Dermis blood vessel endothelial cell (primary cell): ENCODE data around the gene VIPR1. TPM values are rescaled to one million over a fixed set of nuclear protein-coding genes. Genes with fewer than 3 reads are reported as not detected.

Experiments
- DNase-seq: peaks from one replicate; pipeline ENCODE4 v3.0.0; 2010
- total RNA-seq: library from RNA; depleted of rRNA; stranded (reverse); fragments of >200 nt; gene quantifications from 2 replicates; pipeline ENCODE4 v1.2.3, GENCODE V29; 2014

Gene VIPR1
- total RNA-seq, 1 donor from 2014 or later: 0.85 TPM

DNA sequence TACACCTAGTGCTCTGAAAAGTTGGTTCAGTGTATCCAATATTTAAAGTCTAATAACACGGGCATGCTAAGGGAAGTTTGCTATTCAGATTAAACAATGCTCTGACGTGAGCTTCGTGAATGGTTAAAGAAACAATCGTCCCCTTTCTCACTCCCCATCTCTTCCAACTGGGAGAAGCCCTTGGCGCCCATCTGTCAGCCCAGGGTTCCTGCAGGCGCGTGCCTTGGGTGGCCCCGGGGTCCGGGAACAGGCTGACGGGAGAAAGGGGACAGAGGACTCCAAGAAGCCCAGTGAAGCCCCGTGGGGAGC is 78.9 kb downstream of the VIPR1 start:
- peak; percentile 43 for DNase-seq

DNA sequence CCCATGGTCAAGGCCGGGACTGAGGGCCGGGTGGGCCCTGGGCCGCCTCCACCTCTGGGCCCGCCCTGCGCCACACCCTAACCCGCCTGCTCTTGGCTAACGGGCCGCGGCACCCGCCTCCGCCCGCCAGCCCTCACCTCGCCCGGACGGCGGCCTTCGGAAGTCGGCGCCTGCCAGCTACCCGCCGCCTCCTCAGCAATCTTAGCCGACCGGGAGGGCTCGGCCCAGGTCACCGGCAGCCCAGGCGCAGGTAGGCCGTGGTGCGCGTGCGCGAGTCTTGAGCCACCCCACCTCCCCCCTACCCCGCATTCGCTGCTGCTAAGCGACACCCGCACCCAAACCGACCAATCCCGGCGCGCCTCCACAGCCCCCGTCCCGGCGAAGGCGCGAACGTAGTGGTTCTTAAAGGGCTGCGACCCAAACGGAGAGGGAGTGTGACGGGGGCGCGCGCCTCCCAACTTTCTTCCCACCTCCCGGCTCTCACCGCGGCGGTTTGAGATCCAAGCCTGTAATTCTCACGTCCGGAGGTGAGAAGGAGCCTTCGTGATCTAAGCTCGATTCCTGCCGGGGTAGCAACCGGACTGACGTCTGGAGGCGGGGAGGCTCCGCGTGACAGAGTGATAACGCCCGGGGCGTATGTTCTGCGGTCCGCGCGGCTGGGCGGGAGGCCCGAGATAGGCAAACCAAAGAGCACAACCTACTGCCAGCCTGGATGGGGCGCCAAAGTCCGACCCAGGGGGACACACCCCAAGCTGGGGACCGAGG is 79.4 kb downstream of the VIPR1 start, which contains the start of gene SEC22C:
TSS of gene SEC22C (minus strand) at position 259 of the 765 bp plus-strand sequence. CDS start 12,921 bp downstream, outside the sequence.
- DNase-seq: peak; percentile 96

- no peak for DNase-seq
Measured at GRCh38 chr3:42582474-42583070, 80.1 kb downstream of the VIPR1 start.

Other genes starting within 250 kb of the VIPR1 start
- not detected in 2 replicates for gene CCK, start 236.5 kb upstream of the VIPR1 start, total RNA-seq
- gene LYZL4, start 92.0 kb upstream of the VIPR1 start, total RNA-seq: not detected in 2 replicates
- 104 and 114 TPM in 2 replicates for gene SEC22C, start 79.3 kb downstream of the VIPR1 start, total RNA-seq
- gene SS18L2, start 88.2 kb downstream of the VIPR1 start, total RNA-seq: 23.4 and 46.5 TPM in 2 replicates
- gene NKTR, start 98.0 kb downstream of the VIPR1 start, total RNA-seq: 61.7 and 133 TPM in 2 replicates
- gene ZBTB47, start 151.1 kb downstream of the VIPR1 start, total RNA-seq: 13.9 and 19.6 TPM in 2 replicates
- 0.17 TPM in 1 of 2 replicates, not detected in the other for gene KLHL40, start 182.9 kb downstream of the VIPR1 start, total RNA-seq
- gene HHATL, start 200.2 kb downstream of the VIPR1 start, total RNA-seq: not detected in 2 replicates